NCI-H146 treated with DMSO at 0.1 percent for 48 hours (cell line): ENCODE data around the gene KCNQ1.

Experiments
- DNase-seq: peaks from one replicate; lab custom pipeline; 2025; ENCODE audit not compliant: unreplicated experiment; lab: John Stamatoyannopoulos, UW

The KCNQ1 gene

DNA sequence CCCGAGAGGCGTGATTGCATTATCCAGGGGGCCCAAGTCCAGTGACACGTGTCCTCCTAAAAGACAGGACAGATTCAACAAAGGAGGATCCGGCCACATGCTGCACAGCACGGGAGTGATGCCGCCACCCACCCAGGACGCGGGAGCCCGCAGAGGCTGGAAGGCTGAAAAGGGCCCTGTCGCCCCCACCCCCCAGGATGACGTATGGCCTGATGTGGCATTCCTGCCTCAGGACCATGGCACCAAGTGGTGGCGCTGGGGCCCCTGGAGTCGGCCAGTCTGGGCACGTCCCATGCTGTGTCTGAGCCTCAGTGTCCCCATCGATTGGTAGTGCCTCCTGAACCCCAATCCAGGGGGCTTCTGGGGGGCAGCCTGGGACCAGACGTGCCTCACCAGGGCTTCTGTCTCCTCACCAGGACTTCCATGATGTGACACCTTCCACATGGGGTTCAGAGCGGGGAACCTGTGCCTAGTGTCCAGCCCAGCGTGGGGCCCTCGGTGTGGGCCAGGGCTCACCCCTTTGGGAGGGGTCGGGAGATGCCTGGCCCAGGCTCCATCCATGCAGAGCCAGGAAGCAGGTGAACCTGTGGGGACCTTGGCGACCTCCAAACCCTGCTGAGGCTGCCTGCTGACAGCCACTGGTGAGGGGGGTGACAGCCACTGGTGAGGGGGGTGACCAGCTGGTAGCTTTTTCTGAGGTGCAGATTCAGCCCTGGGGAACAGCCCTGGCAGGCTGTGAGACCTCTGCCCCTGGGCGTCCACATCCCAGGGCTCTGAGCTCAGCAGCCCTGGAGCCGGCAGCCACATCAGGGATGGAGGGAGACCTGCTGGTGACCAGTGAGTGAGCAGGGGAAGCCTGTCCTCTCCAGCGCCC, 75.3 kb downstream of the KCNQ1 start:
- DNase-seq: no peak

- DNase-seq: no peak
Measured at GRCh38 chr11:2520736-2521035, 75.9 kb downstream of the KCNQ1 start.

DNA sequence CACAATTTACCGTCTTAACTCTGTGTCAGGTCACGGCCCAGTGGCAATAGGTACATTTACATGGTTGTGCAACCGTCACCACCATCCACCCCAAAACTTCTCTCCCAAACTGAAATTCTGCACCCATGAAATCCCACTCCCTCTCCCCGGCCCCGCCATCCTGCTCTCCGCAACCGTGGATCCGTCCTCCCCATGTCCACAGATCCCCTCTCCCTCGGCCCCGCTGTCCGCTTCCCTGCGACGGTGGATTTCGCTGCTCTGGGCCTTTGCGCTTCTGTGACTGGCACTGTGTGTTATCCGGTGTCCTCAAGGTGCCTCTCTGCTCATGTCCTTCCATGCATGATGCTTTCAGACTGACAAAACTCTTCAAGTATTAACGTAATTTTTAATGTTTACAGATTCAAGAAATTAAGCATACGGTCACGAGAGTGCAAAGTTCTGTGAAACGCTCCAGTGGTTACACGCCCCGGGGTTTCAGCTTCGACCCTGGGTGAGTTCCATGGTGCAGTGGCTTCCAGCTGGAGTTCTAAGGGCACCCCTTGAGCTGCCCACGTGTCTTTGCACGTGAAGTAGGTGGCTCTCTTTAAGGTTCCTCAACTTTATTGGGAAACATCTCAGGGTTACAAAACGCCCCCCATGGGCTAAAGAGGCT, 76.4 kb downstream of the KCNQ1 start:
- no peak for DNase-seq

DNA sequence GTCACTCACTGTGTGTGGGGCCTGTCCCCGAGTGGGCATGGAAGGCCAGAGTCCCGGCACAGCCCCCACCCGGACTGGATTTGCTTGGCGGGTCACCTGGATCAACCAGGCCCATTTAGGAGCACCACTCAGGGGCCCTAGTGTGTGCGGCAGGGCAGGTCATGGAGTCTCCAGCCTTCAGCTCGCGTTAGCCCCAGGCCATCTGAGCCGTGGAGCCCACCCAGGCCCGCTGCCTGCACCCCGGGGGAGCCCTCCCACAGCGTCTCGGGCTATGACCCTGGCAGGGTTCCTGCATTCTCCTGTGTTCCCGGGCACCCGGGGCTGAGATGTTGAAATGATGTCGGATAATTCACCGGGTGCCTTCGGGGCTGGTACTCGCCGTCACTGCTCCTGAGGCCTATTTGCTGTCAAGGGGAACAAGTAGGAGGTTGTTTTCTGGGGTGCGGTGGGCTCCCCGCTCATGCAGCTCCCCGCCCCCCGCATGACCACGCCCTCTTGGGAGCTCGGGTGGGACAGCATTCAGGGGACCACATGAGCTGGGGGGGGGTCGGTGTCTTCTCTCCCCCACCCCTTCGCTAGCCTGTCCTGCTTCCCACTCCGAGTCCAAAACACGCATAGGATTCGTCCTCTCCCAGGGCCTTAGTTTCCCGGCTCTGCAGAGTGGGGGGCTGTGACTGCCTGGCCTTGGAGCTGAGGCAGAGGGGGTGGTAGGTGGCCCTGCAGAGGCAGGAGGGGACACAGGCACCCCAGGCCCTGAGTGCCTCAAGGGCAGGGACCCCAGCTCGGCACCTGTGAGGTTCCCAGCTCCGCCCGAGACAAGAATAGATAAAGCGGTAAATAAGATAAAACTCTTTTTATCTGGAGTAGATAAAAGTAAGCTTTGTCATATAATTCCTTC, 77.2 kb downstream of the KCNQ1 start:
- no peak for DNase-seq

GRCh38 chr11:2522631-2523255, 77.9 kb downstream of the KCNQ1 start:
- DNase-seq: no peak

GRCh38 chr11:2523821-2524391, 79.1 kb downstream of the KCNQ1 start:
- DNase-seq: no peak

GRCh38 chr11:2524446-2525165, 79.8 kb downstream of the KCNQ1 start:
- no peak for DNase-seq

GRCh38 chr11:2525166-2525861, 80.5 kb downstream of the KCNQ1 start:
- DNase-seq: no peak

DNA sequence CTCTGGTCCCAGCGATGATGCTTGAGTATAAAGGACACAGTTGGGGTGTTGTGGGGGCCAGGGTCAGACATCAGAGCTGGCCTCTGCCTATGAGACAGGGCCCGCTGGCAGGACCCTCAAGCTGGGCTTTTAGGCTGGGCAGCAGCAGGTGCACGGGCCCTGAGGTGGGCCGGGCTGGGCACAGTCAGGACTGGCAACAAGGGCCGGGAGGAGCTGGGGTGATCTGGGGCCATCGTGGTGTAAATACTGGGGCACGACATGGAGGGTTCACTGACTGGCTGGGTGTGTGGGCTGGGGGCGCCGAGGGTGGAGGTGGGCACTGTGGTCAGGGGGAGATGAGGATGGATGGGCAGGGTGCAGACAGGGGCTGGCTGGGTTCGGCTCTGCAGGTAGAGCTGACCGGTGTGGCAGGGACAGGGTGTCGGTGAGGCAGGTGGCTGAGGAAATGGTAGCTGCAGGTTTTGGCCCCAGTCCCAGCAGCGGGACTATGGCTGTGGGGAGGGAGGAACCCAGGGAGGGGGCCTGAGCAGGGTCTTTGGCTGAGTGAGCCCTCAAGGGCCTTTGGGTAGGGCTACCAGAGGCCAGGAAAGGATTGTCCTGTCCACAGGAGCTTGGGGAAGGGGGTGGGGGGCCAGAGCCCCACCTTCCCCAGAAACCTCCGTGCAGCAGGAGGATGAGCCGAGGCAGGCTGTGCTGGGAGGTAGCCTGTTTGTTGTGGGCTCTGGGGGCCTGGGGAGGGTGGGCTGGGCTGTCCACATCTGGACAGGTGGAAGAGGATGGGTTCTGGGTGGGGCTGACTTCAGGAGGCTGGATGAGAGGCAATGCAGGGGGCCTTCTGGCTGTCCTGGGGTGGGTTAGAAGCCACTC, 81.4 kb downstream of the KCNQ1 start:
- no peak for DNase-seq

DNA sequence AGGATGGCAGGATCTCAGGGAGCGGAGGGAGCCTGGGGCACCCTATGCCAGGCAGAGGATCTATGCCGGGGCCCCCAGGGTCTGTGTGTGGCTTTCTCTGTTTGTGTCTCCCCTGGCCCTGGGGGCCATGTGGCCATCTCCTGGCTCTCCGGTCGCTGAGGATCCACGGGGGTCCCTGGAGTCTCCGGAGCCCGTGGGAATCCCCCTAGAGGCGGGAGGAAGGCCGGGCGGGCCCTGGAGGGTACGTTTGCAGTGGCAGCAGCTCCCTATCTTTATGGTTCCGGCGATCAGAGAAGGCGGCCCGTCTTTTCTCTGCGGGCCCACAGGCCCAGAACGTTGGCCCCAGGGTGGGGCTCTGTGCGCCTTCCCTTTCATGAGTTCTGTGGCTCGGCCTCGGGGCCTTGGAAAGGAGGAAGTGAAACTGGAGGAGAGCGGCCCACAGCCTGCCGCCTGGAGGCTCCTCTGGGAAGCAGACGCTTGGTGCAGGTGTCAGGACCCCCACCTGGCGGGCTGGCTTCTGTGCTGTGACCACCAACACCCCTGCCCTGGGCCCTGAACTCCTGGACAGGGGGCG, 82.1 kb downstream of the KCNQ1 start:
- no peak for DNase-seq

DNA sequence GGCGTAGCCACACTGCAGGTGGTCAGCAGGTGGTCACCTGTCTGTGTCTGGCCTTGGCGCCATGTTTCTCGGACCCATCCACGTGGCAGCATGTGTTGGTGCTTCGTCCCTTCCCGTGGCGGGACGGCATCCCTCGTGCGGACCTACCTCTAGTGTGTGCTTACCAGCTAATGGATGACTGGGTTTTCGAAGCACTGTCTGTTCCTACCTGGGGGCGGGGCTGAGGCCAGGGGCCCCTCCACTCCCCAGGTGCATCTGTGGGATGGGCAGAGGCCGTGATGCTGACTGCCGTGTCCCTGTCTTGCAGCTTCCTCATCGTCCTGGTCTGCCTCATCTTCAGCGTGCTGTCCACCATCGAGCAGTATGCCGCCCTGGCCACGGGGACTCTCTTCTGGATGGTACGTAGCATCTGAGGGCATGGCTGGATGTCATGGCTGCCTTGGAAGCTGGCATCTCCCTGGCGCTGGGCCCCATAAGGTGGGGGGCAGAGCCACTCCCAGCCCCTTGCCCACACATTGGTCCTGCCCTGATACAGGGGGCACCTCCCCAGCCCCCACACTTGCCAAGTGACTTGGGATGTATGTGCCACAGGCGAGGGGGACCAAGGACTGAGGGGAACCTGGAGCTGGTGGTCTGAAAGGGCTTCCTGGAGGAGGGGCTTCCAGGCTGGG, 82.9 kb downstream of the KCNQ1 start:
- DNase-seq: no peak

GRCh38 chr11:2528301-2529050, 83.7 kb downstream of the KCNQ1 start:
- no peak for DNase-seq

GRCh38 chr11:2529173-2529572, 84.4 kb downstream of the KCNQ1 start:
- no peak for DNase-seq

DNA sequence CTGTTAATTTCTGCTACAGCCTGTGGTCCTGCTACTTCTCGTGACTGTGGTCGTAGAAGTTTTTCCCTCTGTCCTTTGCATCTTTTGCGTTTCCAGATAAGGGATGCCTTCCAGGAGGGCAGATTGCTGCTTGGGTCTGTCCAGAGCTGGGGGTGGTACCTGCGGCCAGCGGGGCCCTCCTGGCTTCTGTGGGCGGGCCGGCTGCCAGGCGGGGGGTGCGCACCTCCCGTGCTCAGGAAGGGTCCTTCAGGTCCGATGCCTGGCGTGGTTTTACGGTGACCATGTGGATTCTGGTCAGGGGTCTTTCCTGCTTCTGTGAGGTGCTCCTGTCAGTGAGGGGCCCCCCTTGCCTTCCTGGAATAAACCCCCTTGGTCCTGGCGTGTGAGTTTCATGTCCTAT, 84.8 kb downstream of the KCNQ1 start:
- no peak for DNase-seq

- no peak for DNase-seq
Measured at GRCh38 chr11:2530131-2530854, 85.5 kb downstream of the KCNQ1 start.

DNA sequence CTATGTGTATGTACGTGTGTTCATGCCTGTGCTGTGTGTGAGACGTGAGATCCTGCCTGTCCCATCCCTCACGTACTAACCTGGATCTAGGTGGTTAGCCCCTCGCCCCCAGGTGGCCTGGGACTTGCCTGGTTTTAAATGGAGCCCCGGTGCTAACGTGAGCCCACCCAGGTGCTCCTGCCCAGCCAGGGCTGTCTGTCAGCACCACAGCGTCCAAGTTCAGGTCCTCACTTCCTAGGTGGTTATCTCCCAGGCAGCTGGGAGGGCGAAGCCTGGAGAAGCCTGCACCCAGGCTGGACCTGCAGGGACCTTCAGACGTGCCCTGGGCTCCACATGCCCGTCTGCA, 86.0 kb downstream of the KCNQ1 start:
- DNase-seq: no peak
